HS-27A (cell line): ENCODE results near the gene TMEM115.
"Not testable (repeated sequence)": the region's sequence is repeated elsewhere in the genome, so short reads cannot be mapped to it uniquely, and the experiment has no call there.

Source experiments
- DNase-seq: peaks from one replicate; pipeline ENCODE4 v3.0.0-alpha.2; 2012; ENCODE audit warnings: low read depth, missing footprints

TMEM115 gene

GRCh38 chr3:50316657-50317242 lies 42.6 kb downstream of the TMEM115 start:
- DNase-seq: no peak

GRCh38 chr3:50314816-50315215 lies 44.5 kb downstream of the TMEM115 start:
- DNase-seq: no peak

- no peak for DNase-seq
Observed at GRCh38 chr3:50314342-50314741, 45.0 kb downstream of the TMEM115 start.

GRCh38 chr3:50312041-50312440 lies 47.3 kb downstream of the TMEM115 start:
- not testable (repeated sequence) for DNase-seq
